HFF-Myc (cell line): ENCODE data around the gene KANSL3.

ENCODE experiments used
- DNase-seq: peaks from one replicate; pipeline ENCODE4 v3.0.0-alpha.2; 2011; ENCODE audit warnings: low read depth; ENCODE audit errors: extremely low read depth
- H3K4me3 ChIP-seq: replicated peaks from 2 replicates; pipeline ENCODE4 v1.5.1; 2011; ENCODE audit warnings: low read depth, mild to moderate bottlenecking, control low read depth, low read length
- TF ChIP-seq, protein P1 (sequence below): IDR thresholded peaks from 2 replicates; pipeline ENCODE4 v1.5.1; 2012; ENCODE audit warnings: mild to moderate bottlenecking, low read depth, low read length, control low read depth; ENCODE audit errors: missing control alignments

The KANSL3 gene

GRCh38 chr2:96623116-96623515 lies 15.0 kb downstream of the KANSL3 start:
- TF ChIP-seq, protein P1, sequence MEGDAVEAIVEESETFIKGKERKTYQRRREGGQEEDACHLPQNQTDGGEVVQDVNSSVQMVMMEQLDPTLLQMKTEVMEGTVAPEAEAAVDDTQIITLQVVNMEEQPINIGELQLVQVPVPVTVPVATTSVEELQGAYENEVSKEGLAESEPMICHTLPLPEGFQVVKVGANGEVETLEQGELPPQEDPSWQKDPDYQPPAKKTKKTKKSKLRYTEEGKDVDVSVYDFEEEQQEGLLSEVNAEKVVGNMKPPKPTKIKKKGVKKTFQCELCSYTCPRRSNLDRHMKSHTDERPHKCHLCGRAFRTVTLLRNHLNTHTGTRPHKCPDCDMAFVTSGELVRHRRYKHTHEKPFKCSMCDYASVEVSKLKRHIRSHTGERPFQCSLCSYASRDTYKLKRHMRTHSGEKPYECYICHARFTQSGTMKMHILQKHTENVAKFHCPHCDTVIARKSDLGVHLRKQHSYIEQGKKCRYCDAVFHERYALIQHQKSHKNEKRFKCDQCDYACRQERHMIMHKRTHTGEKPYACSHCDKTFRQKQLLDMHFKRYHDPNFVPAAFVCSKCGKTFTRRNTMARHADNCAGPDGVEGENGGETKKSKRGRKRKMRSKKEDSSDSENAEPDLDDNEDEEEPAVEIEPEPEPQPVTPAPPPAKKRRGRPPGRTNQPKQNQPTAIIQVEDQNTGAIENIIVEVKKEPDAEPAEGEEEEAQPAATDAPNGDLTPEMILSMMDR: no peak
- no peak overlapping the region for H3K4me3 ChIP-seq
- no peak for DNase-seq

DNA sequence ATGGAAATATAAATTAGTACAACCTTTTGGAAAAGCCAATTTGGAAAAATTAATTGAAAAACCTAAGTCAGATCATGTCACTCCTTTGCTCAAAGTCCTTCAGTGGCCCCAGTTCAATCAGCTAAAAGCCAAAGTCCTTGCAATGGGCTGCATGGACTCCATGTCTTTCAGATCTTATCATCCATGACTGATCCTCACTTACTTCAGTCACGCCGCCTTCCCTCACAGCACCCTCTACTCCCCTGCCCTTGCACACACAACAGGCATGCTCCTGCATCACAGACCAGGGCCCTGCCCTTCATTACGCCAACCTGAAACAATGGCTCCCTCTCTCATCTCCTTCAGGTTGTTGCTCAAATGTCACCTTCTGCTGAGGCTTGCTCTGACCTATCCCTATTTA lies 15.6 kb downstream of the KANSL3 start:
- DNase-seq: no peak
- H3K4me3 ChIP-seq: no peak overlapping the region
- TF ChIP-seq, protein P1: no peak

DNA sequence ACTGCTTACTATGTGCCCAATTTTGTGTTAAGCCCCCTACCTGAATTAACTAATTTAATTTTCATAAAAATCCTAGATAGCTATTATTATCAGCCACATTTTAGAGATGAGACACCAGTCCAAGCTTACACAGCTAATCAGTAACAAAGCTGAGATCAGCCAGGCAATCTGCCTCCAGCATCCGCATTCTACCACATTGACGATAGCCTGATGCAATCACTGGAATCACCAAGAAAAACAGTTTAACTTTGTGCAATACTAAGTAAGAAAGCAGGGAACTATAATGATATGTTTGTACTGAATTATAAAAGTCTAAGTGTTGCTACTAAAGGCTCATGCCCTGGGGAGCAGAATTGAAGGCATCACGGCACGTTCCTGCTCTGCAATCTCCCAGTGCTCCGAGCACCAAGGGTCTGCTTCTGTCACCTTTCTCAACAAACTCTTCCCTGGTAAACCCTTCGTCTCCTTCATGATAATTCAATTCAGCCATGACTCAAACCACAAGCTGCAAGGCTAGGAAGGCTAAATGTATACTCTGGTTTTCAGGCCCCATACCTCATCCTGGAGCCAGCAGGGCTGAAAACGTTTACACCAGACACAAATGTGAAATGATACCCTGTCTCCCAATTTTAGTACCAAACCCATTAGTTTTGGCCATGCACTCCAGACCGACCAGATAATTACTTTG lies 19.4 kb downstream of the KANSL3 start:
- TF ChIP-seq, protein P1: no peak
- no peak overlapping the region for H3K4me3 ChIP-seq
- no peak for DNase-seq

DNA sequence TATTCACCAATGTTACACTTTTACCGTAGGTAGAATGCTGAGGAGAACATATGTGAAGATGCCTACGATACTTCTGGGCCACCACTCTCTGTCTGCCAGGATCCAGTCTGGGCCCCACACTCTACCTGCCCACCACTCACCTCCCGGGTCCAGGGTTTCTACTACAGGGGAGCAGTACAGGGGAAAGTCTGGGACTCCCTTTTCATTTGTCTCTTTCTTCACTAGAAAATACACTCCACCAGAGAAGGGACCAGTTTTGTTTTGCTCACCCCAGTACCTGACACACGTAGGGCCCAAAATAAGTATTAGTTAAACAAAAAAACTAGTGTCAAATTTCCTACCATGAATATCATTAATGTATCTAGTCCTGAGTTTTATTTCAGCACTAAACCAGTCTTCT lies 21.1 kb downstream of the KANSL3 start:
- TF ChIP-seq, protein P1: no peak
- no peak for DNase-seq
- H3K4me3 ChIP-seq: no peak overlapping the region

- DNase-seq: no peak
- H3K4me3 ChIP-seq: no peak overlapping the region
- TF ChIP-seq, protein P1: no peak
Observed at GRCh38 chr2:96616535-96616934, 21.6 kb downstream of the KANSL3 start.

- TF ChIP-seq, protein P1: no peak
- H3K4me3 ChIP-seq: no peak overlapping the region
- no peak for DNase-seq
Observed at GRCh38 chr2:96616128-96616527, 22.0 kb downstream of the KANSL3 start.
